ENCODE measurements around the gene PXMP4.

The PXMP4 gene

GRCh38 chr20:33753763-33754162 is 33.7 kb upstream of the PXMP4 start:
- Histone ChIP-seq H3K36me3 (ENCODE audit: control insufficient read depth, low read length) (peaks cover 11% of the 10 kb centered on the region), H3K9me2 (replicated peaks; ENCODE audit: control insufficient read depth, low read length) (no peaks in the 10 kb centered on the region), H3K9me3 (ENCODE audit: control insufficient read depth, insufficient read depth, low read length) (no peaks in the 10 kb centered on the region), H3K4me2 (ENCODE audit: low read length) (no peak overlapping the region), H3K79me2 (ENCODE audit: control insufficient read depth, low read length) (no peaks in the 10 kb centered on the region), H3F3A (ENCODE audit: control insufficient read depth, insufficient read depth) (no peaks in the 10 kb centered on the region), H4K20me1 (ENCODE audit: control insufficient read depth, insufficient read depth, low read depth, low read length) (no peaks in the 10 kb centered on the region), H3K4me1 (ENCODE audit: control insufficient read depth, low read length) (peaks cover 10% of the 10 kb centered on the region), H3K4me3 (ENCODE audit: low read length) (no peak overlapping the region), H3K27me3 (ENCODE audit: control insufficient read depth, low read length) (no peaks in the 10 kb centered on the region), H3K27ac (ENCODE audit: low read depth, low read length) (no peak overlapping the region)
- no peak for TF ChIP-seq EZH2phosphoT487 (IDR thresholded peaks at IDR 0.05; ENCODE audit: borderline replicate concordance, low read length)
- TF ChIP-seq CTCF (IDR thresholded peaks at IDR 0.05; ENCODE audit: low read depth, low read length, poor library complexity, severe bottlenecking), result no peak

GRCh38 chr20:33753143-33753542 is 33.0 kb upstream of the PXMP4 start:
- no peak overlapping the region for H3K4me3 ChIP-seq (ENCODE audit: low read length)
- H3K27ac ChIP-seq (ENCODE audit: low read depth, low read length), result no peak overlapping the region
- H4K20me1 ChIP-seq (ENCODE audit: control insufficient read depth, insufficient read depth, low read depth, low read length), result no peaks in the 10 kb centered on the region
- no peaks in the 10 kb centered on the region for H3F3A ChIP-seq (ENCODE audit: control insufficient read depth, insufficient read depth)
- peaks cover 10% of the 10 kb centered on the region for H3K4me1 ChIP-seq (ENCODE audit: control insufficient read depth, low read length)
- H3K36me3 ChIP-seq (ENCODE audit: control insufficient read depth, low read length), result peaks cover 11% of the 10 kb centered on the region
- no peaks in the 10 kb centered on the region for H3K27me3 ChIP-seq (ENCODE audit: control insufficient read depth, low read length)
- H3K79me2 ChIP-seq (ENCODE audit: control insufficient read depth, low read length), result no peaks in the 10 kb centered on the region
- no peaks in the 10 kb centered on the region for H3K9me2 ChIP-seq (replicated peaks; ENCODE audit: control insufficient read depth, low read length)
- TF ChIP-seq CTCF (IDR thresholded peaks at IDR 0.05; ENCODE audit: low read depth, low read length, poor library complexity, severe bottlenecking) (no peak), EZH2phosphoT487 (IDR thresholded peaks at IDR 0.05; ENCODE audit: borderline replicate concordance, low read length) (no peak)
- H3K4me2 ChIP-seq (ENCODE audit: low read length), result no peak overlapping the region
- no peaks in the 10 kb centered on the region for H3K9me3 ChIP-seq (ENCODE audit: control insufficient read depth, insufficient read depth, low read length)

GRCh38 chr20:33751775-33752174 is 31.7 kb upstream of the PXMP4 start:
- Histone ChIP-seq H3K79me2 (ENCODE audit: control insufficient read depth, low read length) (no peaks in the 10 kb centered on the region), H4K20me1 (ENCODE audit: control insufficient read depth, insufficient read depth, low read depth, low read length) (no peaks in the 10 kb centered on the region), H3K27ac (ENCODE audit: low read depth, low read length) (no peak overlapping the region), H3K27me3 (ENCODE audit: control insufficient read depth, low read length) (no peaks in the 10 kb centered on the region), H3K4me3 (ENCODE audit: low read length) (no peak overlapping the region), H3F3A (ENCODE audit: control insufficient read depth, insufficient read depth) (no peaks in the 10 kb centered on the region), H3K4me2 (ENCODE audit: low read length) (no peak overlapping the region), H3K9me3 (ENCODE audit: control insufficient read depth, insufficient read depth, low read length) (no peaks in the 10 kb centered on the region), H3K36me3 (ENCODE audit: control insufficient read depth, low read length) (peaks cover 11% of the 10 kb centered on the region), H3K4me1 (ENCODE audit: control insufficient read depth, low read length) (peaks cover 10% of the 10 kb centered on the region), H3K9me2 (replicated peaks; ENCODE audit: control insufficient read depth, low read length) (no peaks in the 10 kb centered on the region)
- TF ChIP-seq EZH2phosphoT487 (IDR thresholded peaks at IDR 0.05; ENCODE audit: borderline replicate concordance, low read length) (no peak), CTCF (IDR thresholded peaks at IDR 0.05; ENCODE audit: low read depth, low read length, poor library complexity, severe bottlenecking) (peak; percentile 25)
